GM23338 (cell line): ENCODE results near the gene MUC5AC. TPM values are rescaled to one million over a fixed set of nuclear protein-coding genes. Genes with fewer than 3 reads are reported as not detected.

Source experiments
- ATAC-seq: fragments of 200-7000 bp; cut with Tn5 transposase; 3 replicates; pipeline ENCODE4 v1.9.1; 2020
- DNase-seq: peaks from one replicate; pipeline ENCODE4 v3.0.0-alpha.2; 2015; ENCODE audit warnings: low spot score
- H2AFZ ChIP-seq: fragments of 200-600 bp; sonication (generic); 2 replicates; pipeline ENCODE4 v1.8.0; 2016; ENCODE audit warnings: antibody characterized with exemption, mild to moderate bottlenecking, moderate library complexity
- H3F3A ChIP-seq: fragments of 200-600 bp; sonication (generic); replicated peaks from 2 replicates; pipeline ENCODE4 v1.8.0; 2017; ENCODE audit warnings: antibody characterized with exemption, mixed run types, low read depth
- H3K27ac ChIP-seq: fragments of 200-600 bp; sonication (generic); 2 replicates; pipeline ENCODE4 v1.6.1; 2016; ENCODE audit warnings: low read depth
- H3K27me3 ChIP-seq: fragments of 200-600 bp; sonication (generic); 2 replicates; pipeline ENCODE4 v1.8.0; 2016; ENCODE audit warnings: mild to moderate bottlenecking, mixed run types, moderate library complexity; ENCODE audit not compliant: insufficient read depth
- H3K36me3 ChIP-seq: fragments of 200-600 bp; sonication (generic); 2 replicates; pipeline ENCODE4 v1.8.0; 2016; ENCODE audit warnings: mild to moderate bottlenecking; ENCODE audit not compliant: insufficient read depth
- H3K4me1 ChIP-seq: fragments of 200-600 bp; sonication (generic); 2 replicates; pipeline ENCODE4 v1.8.0; 2016; ENCODE audit warnings: mild to moderate bottlenecking, moderate library complexity; ENCODE audit not compliant: insufficient read depth
- H3K4me2 ChIP-seq: fragments of 200-600 bp; sonication (generic); 2 replicates; pipeline ENCODE4 v1.7.1; 2017; ENCODE audit warnings: mixed run types
- H3K4me3 ChIP-seq: fragments of 200-600 bp; sonication (generic); 2 replicates; pipeline ENCODE4 v1.6.1; 2016; ENCODE audit warnings: mixed run types
- H3K79me2 ChIP-seq: fragments of 200-600 bp; sonication (generic); replicated peaks from 2 replicates; pipeline ENCODE4 v1.8.0; 2017; ENCODE audit warnings: mild to moderate bottlenecking; ENCODE audit not compliant: insufficient read depth
- H3K9me2 ChIP-seq: fragments of 200-600 bp; sonication (generic); 2 replicates; pipeline ENCODE4 v1.8.0; 2017; ENCODE audit not compliant: insufficient read depth
- H4K20me1 ChIP-seq: fragments of 200-600 bp; sonication (generic); replicated peaks from 2 replicates; pipeline ENCODE4 v1.8.0; 2017; ENCODE audit warnings: mild to moderate bottlenecking; ENCODE audit not compliant: insufficient read depth
- H3K27ac Mint-ChIP-seq: 2 replicates; pipeline ENCODE4 v1.8.0; 2020; ENCODE audit warnings: inconsistent platforms, mild to moderate bottlenecking, moderate library complexity, mixed read lengths
- H3K27me3 Mint-ChIP-seq: 3 replicates; pipeline ENCODE4 v1.8.0; 2022; ENCODE audit warnings: low read depth, mild to moderate bottlenecking, moderate library complexity, mixed read lengths, inconsistent platforms; ENCODE audit not compliant: insufficient read depth, poor library complexity
- H3K36me3 Mint-ChIP-seq: 3 replicates; pipeline ENCODE4 v1.8.0; 2021; ENCODE audit warnings: low read depth, mild to moderate bottlenecking, inconsistent platforms, moderate library complexity, mixed read lengths
- H3K4me1 Mint-ChIP-seq: 3 replicates; pipeline ENCODE4 v1.8.0; 2020; ENCODE audit warnings: mild to moderate bottlenecking, inconsistent platforms, mixed read lengths
- H3K4me3 Mint-ChIP-seq: 3 replicates; pipeline ENCODE4 v1.8.0; 2021; ENCODE audit warnings: moderate library complexity, mild to moderate bottlenecking, inconsistent platforms, mixed read lengths
- H3K9me3 Mint-ChIP-seq: 3 replicates; pipeline ENCODE4 v1.8.0; 2020; ENCODE audit warnings: moderate library complexity, mild to moderate bottlenecking, inconsistent platforms, mixed read lengths
- POLR2AphosphoS5 ChIP-seq: IDR thresholded peaks from 2 replicates; pipeline ENCODE4 v1.6.1; 2016; ENCODE audit warnings: antibody characterized with exemption, low read depth
- polyA plus RNA-seq: library from polyadenylated mRNA; unstranded; fragments of >200 nt; fragmentation: Nextera tagmentation; extraction: Ambion mirVana; gene quantifications from 2 replicates; pipeline ENCODE4 v1.2.1, GENCODE V29; 2016
- total RNA-seq: library from RNA; depleted of rRNA; stranded (reverse); fragments of >200 nt; shearing (Covaris generic); gene quantifications from 2 replicates; pipeline ENCODE4 v1.2.3, GENCODE V29; 2014
- TF ChIP-seq, protein P1 (sequence below): IDR thresholded peaks from one replicate; pipeline ENCODE4 v1.6.1; 2018; ENCODE audit warnings: antibody characterized with exemption; ENCODE audit not compliant: unreplicated experiment
- TF ChIP-seq, protein P2 (sequence below): fragments of 250-450 bp; sonication (Bioruptor Pico); IDR thresholded peaks from 2 replicates; pipeline ENCODE4 v1.5.0; 2020; ENCODE audit warnings: mild to moderate bottlenecking, moderate library complexity
- TF ChIP-seq, protein P3 (sequence below): IDR thresholded peaks from 2 replicates; pipeline ENCODE4 v1.6.1; 2016; ENCODE audit warnings: antibody characterized with exemption

Gene MUC5AC
- total and polyA plus RNA-seq, 2 experiments from 2014 or later: not detected

DNA sequence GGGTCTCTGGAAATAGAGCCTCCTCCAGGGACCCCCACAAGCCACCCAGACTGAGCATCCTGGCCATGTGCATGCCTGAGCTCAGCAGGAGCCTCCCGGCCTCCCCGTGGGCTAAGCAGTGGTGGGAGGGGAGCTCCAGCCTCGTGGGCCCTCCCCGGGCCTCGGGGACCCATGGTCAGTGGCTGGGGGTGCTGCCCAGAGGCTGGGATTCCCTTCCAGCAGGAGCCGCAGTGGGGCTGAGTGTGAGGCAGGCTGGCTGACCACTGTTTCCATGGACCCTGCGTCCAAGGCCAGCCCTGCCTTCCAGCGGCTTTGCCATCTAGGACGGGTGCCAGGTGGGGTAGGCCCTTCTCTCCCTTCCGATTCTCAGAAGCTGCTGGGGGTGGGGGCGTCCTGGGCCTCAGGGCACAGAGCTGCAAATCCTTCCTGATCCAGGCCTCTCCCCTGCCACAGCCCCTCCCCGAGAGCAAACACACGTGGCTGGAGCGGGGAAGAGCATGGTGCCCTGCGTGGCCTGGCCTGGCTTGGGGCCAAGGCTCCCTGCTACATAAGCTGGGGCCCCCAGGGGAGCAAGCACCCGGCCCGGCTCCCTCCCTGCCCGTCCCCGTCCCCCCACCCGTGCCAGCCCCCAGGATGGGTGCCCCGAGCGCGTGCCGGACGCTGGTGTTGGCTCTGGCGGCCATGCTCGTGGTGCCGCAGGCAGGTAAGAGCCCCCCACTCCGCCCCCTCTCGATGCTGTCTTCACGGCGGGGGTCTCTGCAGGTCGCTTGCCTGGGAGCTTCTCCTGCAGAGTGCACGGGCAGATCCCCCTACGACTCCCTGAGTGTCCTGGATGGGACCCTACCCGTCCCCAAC lies 65.0 kb downstream of the MUC5AC start, which contains the start of gene MUC5B (continued):
- TF ChIP-seq, protein P1, sequence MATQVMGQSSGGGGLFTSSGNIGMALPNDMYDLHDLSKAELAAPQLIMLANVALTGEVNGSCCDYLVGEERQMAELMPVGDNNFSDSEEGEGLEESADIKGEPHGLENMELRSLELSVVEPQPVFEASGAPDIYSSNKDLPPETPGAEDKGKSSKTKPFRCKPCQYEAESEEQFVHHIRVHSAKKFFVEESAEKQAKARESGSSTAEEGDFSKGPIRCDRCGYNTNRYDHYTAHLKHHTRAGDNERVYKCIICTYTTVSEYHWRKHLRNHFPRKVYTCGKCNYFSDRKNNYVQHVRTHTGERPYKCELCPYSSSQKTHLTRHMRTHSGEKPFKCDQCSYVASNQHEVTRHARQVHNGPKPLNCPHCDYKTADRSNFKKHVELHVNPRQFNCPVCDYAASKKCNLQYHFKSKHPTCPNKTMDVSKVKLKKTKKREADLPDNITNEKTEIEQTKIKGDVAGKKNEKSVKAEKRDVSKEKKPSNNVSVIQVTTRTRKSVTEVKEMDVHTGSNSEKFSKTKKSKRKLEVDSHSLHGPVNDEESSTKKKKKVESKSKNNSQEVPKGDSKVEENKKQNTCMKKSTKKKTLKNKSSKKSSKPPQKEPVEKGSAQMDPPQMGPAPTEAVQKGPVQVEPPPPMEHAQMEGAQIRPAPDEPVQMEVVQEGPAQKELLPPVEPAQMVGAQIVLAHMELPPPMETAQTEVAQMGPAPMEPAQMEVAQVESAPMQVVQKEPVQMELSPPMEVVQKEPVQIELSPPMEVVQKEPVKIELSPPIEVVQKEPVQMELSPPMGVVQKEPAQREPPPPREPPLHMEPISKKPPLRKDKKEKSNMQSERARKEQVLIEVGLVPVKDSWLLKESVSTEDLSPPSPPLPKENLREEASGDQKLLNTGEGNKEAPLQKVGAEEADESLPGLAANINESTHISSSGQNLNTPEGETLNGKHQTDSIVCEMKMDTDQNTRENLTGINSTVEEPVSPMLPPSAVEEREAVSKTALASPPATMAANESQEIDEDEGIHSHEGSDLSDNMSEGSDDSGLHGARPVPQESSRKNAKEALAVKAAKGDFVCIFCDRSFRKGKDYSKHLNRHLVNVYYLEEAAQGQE: no peak

DNA sequence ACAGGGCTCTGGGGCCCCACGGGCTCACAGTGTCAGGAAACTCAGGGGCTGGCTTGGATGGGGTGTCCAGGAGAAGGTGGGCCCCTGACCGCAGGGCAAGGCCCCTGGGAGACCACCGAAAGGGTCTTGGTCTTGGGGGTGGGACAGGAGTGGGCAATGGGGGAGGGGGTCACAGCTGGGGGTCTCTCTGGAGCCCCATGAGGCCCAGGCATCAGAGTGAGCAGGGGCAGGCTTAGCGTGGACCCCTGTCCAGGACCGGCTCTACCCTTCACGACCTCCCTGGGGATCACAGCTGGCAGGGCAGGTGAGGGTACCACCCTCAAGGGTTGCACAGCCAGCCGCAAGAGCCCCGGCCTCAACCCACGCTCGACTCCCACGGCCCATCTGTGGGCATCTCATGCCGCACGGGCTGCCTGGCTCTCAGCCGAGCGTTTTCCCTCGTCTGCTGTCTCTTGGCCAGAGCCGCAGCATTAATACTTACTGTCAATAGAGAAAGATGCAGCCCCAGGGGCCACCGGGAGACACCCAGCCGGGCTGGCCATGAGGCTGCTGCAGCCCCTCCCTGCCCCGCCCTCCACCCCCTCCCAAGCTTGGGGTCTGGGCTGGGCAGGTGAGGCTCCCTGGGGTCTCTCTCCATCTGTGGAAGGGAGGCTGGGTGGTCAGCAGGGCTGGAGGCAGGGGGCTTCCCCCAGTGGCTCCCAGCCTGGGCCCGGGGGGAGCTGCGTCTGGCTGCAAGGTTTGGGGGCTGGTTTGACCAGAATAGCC lies 65.8 kb downstream of the MUC5AC start:
- ATAC-seq: no peak
- TF ChIP-seq, protein P2, sequence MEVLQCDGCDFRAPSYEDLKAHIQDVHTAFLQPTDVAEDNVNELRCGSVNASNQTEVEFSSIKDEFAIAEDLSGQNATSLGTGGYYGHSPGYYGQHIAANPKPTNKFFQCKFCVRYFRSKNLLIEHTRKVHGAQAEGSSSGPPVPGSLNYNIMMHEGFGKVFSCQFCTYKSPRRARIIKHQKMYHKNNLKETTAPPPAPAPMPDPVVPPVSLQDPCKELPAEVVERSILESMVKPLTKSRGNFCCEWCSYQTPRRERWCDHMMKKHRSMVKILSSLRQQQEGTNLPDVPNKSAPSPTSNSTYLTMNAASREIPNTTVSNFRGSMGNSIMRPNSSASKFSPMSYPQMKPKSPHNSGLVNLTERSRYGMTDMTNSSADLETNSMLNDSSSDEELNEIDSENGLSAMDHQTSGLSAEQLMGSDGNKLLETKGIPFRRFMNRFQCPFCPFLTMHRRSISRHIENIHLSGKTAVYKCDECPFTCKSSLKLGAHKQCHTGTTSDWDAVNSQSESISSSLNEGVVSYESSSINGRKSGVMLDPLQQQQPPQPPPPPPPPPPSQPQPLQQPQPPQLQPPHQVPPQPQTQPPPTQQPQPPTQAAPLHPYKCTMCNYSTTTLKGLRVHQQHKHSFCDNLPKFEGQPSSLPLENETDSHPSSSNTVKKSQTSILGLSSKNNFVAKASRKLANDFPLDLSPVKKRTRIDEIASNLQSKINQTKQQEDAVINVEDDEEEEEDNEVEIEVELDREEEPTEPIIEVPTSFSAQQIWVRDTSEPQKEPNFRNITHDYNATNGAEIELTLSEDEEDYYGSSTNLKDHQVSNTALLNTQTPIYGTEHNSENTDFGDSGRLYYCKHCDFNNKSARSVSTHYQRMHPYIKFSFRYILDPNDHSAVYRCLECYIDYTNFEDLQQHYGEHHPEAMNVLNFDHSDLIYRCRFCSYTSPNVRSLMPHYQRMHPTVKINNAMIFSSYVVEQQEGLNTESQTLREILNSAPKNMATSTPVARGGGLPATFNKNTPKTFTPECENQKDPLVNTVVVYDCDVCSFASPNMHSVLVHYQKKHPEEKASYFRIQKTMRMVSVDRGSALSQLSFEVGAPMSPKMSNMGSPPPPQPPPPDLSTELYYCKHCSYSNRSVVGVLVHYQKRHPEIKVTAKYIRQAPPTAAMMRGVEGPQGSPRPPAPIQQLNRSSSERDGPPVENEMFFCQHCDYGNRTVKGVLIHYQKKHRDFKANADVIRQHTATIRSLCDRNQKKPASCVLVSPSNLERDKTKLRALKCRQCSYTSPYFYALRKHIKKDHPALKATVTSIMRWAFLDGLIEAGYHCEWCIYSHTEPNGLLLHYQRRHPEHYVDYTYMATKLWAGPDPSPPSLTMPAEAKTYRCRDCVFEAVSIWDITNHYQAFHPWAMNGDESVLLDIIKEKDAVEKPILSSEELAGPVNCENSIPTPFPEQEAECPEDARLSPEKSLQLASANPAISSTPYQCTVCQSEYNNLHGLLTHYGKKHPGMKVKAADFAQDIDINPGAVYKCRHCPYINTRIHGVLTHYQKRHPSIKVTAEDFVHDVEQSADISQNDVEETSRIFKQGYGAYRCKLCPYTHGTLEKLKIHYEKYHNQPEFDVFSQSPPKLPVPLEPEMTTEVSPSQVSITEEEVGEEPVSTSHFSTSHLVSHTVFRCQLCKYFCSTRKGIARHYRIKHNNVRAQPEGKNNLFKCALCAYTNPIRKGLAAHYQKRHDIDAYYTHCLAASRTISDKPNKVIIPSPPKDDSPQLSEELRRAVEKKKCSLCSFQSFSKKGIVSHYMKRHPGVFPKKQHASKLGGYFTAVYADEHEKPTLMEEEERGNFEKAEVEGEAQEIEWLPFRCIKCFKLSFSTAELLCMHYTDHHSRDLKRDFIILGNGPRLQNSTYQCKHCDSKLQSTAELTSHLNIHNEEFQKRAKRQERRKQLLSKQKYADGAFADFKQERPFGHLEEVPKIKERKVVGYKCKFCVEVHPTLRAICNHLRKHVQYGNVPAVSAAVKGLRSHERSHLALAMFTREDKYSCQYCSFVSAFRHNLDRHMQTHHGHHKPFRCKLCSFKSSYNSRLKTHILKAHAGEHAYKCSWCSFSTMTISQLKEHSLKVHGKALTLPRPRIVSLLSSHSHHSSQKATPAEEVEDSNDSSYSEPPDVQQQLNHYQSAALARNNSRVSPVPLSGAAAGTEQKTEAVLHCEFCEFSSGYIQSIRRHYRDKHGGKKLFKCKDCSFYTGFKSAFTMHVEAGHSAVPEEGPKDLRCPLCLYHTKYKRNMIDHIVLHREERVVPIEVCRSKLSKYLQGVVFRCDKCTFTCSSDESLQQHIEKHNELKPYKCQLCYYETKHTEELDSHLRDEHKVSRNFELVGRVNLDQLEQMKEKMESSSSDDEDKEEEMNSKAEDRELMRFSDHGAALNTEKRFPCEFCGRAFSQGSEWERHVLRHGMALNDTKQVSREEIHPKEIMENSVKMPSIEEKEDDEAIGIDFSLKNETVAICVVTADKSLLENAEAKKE: no peak
- TF ChIP-seq, protein P3, sequence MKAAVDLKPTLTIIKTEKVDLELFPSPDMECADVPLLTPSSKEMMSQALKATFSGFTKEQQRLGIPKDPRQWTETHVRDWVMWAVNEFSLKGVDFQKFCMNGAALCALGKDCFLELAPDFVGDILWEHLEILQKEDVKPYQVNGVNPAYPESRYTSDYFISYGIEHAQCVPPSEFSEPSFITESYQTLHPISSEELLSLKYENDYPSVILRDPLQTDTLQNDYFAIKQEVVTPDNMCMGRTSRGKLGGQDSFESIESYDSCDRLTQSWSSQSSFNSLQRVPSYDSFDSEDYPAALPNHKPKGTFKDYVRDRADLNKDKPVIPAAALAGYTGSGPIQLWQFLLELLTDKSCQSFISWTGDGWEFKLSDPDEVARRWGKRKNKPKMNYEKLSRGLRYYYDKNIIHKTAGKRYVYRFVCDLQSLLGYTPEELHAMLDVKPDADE: no peak
- no peak for TF ChIP-seq POLR2AphosphoS5
- TF ChIP-seq, protein P1: no peak

More for the DNA sequence above, 65.8 kb downstream of the MUC5AC start:
- Histone ChIP-seq H3K79me2 (no peaks in the 10 kb centered on the region), H3K4me1 (no peaks in the 10 kb centered on the region), H3K27ac (no peak overlapping the region), H2AFZ (no peak overlapping the region), H3K4me3 (no peak overlapping the region), H3K27me3 (no peaks in the 10 kb centered on the region), H3F3A (no peaks in the 10 kb centered on the region), H4K20me1 (no peaks in the 10 kb centered on the region), H3K9me2 (no peaks in the 10 kb centered on the region), H3K4me2 (no peak overlapping the region), H3K36me3 (no peaks in the 10 kb centered on the region)
- Mint-ChIP-seq H3K27me3 (peaks cover 4% of the 10 kb centered on the region), H3K36me3 (no peaks in the 10 kb centered on the region), H3K4me1 (peaks cover 3% of the 10 kb centered on the region), H3K9me3 (no peaks in the 10 kb centered on the region), H3K4me3 (no peak overlapping the region), H3K27ac (no peak overlapping the region)
- no peak for DNase-seq
